HG03571 (cell line): ENCODE measurements around the gene FOXO1.

Experiments
- ATAC-seq: cut with Tn5 transposase; IDR thresholded peaks from one replicate; pipeline ENCODE4 v1.9.1; 2021; ENCODE audit not compliant: unreplicated experiment

The FOXO1 gene

GRCh38 chr13:40552895-40553294 lies 113.5 kb downstream of the FOXO1 start:
- no peak for ATAC-seq

- no peak for ATAC-seq
Measured at GRCh38 chr13:40550130-40550529, 116.3 kb downstream of the FOXO1 start.

DNA sequence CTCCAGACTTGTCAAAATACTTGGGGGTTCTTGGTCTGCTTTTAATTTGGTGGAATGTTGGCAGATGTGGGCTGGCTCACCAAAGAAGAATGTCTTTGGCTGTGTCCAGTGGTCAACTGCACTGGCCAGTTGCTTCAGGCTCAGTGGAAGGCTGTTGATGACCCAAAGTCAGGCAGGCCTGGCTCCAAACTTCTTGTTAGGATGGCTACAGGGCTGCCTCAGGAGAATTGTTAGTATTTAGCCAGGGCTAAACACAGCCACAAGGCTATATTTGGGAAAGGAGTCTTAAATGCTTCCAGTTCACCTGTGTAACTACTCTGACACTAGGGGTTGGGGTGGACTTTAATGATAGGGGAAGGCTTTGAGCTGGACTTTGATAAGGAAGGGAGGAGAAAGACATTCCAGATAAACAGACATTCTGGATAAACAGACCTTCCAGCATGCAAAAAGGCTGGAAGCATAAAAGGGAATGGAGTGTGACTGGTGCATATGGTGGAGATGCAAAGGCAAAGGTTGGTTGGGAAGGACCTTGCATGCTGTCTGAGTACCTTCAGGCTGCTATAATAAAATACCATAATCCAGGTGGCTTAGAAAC lies 116.8 kb downstream of the FOXO1 start:
- no peak for ATAC-seq

- ATAC-seq: no peak
Measured at GRCh38 chr13:40547591-40548315, 118.7 kb downstream of the FOXO1 start.

DNA sequence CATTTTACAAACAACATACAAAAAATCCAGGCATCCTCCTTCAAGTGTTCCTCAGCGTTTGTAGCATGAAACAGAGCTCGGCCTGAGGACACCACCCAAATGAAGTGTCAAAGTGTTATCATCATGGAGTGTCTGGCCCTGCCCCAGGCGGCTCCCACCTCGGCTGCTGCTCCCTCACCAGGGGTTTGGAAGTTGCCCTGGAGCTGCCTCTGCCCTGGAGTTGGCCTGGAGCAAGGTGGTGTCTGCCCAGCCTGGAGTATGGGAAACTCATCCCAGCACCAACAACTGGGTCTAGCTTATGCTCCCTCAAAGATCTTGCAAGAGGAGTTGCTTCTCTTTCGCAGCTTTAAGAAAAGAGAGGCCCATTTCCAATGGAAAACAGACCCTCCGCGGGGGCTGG lies 120.4 kb downstream of the FOXO1 start:
- no peak for ATAC-seq

GRCh38 chr13:40540328-40541044 lies 126.0 kb downstream of the FOXO1 start:
- ATAC-seq: no peak

DNA sequence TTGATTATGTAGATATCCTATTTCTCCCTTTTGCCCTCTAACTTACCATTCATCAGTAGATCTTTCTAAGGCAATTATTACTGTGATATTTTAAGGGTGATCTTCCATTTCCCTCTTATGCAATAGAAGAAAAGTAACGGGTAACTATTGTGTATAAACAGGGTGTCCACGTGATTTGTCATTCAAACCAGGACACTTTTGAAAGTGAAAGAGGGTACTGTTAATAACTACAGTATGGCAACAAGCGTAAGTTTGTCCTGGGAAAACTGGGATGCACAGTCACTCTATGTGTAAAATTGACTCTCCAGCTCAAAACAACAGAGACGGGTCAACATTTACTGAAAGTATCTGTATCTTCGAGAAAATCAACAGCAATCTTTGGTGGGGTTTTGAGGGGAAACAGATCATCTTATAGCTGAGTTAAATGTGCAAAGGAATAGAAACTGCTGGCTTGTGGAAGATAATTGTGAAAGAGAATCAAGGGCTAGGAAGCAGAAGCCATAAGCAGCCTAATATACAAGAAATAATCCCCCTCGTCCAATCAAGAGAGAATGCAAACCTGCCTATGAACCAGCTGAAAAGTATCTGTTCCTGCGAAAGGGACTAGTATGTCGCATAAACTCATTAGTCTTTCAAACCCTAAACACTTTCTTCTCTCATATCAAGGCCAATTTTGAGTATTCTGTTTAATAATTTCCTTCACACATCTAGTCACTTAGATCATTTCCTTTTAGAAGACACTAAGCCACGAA lies 126.7 kb downstream of the FOXO1 start:
- ATAC-seq: no peak

DNA sequence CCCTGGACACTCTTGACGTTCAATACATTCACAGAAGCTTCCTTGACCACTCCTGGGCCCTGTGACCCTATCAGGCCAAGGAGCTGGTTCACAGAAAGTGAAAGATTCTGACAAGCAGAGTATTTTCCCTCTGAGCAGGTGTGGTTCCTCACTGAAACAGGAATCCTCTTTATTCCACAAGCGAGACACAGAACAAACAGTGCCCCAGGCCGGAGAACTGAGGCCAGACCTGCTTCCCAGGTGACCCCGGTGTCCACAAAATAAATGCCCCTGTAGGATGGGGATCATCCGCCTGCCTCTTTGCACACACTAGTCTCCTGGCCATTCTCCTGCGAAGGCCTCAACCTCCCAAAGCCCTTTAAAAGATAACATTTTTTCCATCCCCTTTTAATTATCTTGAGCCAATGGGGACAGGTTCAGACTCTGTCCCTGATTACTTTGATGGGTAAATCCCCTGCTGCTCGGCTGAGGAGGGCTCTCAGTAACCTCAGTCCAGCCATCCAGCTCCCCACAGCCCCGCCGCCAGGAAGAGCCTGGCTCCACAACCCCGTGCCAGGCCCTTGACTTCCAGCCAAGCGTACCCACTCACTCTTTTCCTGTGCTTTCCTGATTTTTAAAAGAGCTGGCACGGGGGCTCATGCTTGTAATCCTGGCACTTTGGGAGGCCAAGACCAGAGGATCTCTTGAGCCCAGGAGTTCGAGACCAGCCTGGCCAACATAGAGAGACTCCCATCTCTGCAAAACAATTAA lies 129.1 kb downstream of the FOXO1 start:
- no peak for ATAC-seq

GRCh38 chr13:40536443-40537113 lies 129.9 kb downstream of the FOXO1 start:
- no peak for ATAC-seq

DNA sequence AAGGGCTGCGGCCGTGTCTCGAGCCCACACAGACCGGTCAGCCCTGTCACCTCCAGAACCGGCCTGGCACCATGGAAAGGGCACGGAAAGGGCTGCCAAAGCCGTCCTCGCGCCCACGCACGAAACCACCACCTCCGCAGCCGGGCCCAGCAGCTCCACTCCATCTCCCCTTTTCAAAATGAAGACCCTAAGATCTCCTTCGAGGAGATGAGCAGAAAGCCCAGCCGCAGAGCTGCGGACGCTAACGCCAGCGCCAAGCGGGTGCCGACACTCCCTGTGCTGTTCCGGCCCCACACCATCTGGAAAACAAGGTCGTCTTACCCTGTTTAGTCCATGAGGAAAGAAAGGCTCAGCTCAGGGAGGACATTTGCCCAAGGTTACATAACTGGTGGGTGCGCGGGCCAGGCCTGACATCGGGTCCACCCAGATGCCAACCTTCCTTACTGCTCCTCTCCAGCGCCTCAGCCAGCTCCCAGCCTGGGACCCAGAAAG lies 131.1 kb downstream of the FOXO1 start:
- ATAC-seq: no peak

DNA sequence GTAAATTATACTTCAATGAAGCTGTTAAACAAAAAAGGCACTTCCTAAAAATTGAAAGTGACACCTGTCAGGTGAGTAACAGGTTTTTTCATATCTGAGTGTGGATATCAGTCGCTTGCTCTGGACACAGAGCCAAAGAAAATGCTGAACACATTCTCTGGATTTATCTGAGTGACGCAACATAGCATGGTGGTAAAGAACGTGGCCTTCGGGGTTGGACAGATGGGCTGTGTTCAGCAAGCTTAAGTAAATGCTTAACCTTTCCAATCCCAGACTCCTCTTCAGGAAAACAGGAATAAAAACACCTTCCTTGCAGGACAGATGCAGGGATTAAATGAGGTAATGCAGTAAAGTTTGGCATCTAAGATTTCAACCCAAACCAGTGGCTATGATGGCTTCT lies 132.0 kb downstream of the FOXO1 start:
- no peak for ATAC-seq

DNA sequence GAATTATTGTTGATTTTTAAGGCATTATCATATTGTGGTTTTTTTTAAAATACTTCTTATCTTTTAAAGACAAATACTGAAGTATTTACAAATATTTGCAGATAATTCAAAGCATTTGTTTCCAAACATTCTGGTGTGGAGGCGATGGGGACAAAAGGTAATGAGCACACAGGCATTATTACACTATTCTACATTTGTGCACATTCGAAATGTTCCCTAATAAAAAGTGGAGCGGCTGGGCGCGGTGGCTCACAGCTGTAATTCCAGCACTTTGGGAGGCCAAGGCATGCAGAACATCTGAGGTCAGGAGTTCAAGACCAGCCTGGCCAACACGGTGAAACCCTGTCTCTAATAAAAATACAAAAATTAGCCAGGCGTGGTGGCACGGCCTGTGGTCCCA lies 133.4 kb downstream of the FOXO1 start:
- ATAC-seq: no peak

DNA sequence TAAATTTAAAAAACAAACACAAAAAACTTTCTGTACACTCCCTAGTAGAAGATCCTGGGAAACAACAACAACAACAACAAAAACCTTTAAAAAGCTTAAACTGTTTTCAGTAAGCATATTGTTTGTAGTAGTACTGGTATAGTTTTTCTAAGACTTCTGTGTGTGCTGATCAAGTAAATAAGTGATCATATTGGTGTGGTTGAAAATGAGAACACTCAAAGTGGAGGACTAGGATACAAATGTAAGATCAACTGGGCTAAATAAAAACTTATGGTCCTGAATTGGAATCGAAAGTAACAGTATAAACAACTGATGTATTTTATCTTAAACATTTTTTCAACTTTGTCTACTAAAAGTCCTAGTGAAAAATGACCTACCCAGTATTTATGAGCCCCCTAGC lies 135.5 kb downstream of the FOXO1 start:
- ATAC-seq: no peak

- ATAC-seq: no peak
Measured at GRCh38 chr13:40528881-40529280, 137.6 kb downstream of the FOXO1 start.

DNA sequence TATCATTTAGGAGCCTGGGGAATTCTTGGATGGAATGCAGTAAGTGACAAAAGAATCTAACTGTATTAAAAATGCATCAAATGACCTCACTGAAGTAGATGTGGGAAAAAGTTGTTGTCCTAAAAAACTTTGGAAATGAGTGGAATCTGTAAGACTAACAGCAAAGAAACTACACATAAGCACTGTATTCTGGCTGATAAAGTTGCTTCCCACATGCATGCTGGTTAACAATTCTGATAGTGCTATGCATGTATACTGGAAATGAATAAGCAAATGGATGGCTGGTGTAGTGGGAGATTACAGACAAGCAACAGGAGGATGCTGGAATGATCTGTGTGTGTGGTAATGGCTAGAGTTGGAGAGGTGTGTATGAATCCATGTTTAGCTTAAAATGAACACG lies 138.5 kb downstream of the FOXO1 start:
- no peak for ATAC-seq

DNA sequence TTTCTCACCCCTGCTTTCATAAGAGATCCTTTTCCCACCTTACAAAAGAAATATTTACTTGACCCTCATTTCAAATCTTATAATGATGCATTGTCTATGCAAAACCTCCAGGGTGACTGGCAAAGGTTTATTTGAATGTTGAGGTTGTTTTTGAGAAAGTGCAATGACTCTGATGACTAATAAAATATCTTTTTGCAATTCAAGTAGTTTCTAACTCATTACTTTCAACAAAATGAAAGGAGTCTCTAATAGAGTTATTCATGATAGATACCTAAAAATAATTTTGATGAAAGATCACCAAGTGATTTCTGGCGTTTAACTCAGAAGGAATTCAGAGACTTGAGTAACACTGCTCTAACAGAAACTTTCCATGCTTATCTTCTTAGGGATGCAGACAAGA lies 144.2 kb downstream of the FOXO1 start:
- ATAC-seq: no peak

DNA sequence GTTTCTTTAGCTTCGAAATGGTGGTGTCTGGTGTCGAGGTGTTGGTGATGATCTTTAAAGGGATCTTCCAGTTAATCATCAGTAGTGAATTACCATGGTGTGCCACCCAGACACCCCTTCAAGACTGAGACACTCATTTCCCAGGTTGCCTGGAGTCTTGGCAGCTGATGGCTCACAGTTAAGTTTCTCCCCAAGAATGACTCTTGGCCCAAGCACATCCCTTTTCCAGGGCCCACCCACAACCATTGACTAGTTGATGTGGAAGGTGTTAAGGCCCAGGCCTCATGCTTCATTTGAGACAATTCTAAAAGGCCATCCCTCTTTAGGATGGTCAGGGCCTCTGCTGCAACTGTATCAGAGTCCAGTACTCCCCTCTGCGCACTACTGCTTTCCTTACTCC lies 145.5 kb downstream of the FOXO1 start:
- ATAC-seq: no peak

GRCh38 chr13:40519637-40520036 lies 146.8 kb downstream of the FOXO1 start:
- ATAC-seq: no peak

GRCh38 chr13:40518481-40518882 lies 148.0 kb downstream of the FOXO1 start:
- ATAC-seq: no peak
